GM13976 (cell line): ENCODE results near the gene PTGES2.

Experiments
- DNase-seq: peaks from one replicate; pipeline ENCODE4 v3.0.0; 2012; ENCODE audit warnings: low spot score
- CTCF ChIP-seq: IDR thresholded peaks from 2 replicates; pipeline ENCODE4 v1.5.1; 2012; ENCODE audit warnings: borderline replicate concordance, mild to moderate bottlenecking; ENCODE audit not compliant: insufficient read depth; ENCODE audit errors: extremely low read depth, missing control alignments, control extremely low read depth
- in situ Hi-C: fragments of 300-500 bp; cut with MboI; formaldehyde crosslinking; loops from one replicate; pipeline ENCODE4 v1.12.0; 2022; ENCODE audit warnings: low sequenced_read_pairs, mixed read lengths, inconsistent platforms; ENCODE audit not compliant: unreplicated experiment

Gene PTGES2

GRCh38 chr9:128100581-128100980 lies 26.9 kb downstream of the PTGES2 start:
- DNase-seq, result no peak
- no peak for TF ChIP-seq CTCF
- in situ Hi-C loops, result no loop called here

- in situ Hi-C loops, result no loop called here
- DNase-seq, result no peak
- TF ChIP-seq CTCF, result no peak
Observed at GRCh38 chr9:128099932-128100491, 27.5 kb downstream of the PTGES2 start.

- in situ Hi-C loops, result no loop called here
- no peak for TF ChIP-seq CTCF
- no peak for DNase-seq
Observed at GRCh38 chr9:128099231-128099931, 28.1 kb downstream of the PTGES2 start.

- no peak for TF ChIP-seq CTCF
- in situ Hi-C loops, result no loop called here
- no peak for DNase-seq
Observed at GRCh38 chr9:128098297-128099230, 29.0 kb downstream of the PTGES2 start.

- no peak for TF ChIP-seq CTCF
Observed at GRCh38 chr9:128097543-128098296, 29.8 kb downstream of the PTGES2 start.

More at GRCh38 chr9:128097543-128098296, 29.8 kb downstream of the PTGES2 start:
- DNase-seq, result no peak
- in situ Hi-C loops, result no loop called here
